ENCODE results near the gene GNAZ.
A peak's percentile ranks its signal among the peaks of the same experiment; 100 is the strongest.
"Not testable (repeated sequence)": the region's sequence is repeated elsewhere in the genome, so short reads cannot be mapped to it uniquely, and the experiment has no call there.

Gene GNAZ

DNA sequence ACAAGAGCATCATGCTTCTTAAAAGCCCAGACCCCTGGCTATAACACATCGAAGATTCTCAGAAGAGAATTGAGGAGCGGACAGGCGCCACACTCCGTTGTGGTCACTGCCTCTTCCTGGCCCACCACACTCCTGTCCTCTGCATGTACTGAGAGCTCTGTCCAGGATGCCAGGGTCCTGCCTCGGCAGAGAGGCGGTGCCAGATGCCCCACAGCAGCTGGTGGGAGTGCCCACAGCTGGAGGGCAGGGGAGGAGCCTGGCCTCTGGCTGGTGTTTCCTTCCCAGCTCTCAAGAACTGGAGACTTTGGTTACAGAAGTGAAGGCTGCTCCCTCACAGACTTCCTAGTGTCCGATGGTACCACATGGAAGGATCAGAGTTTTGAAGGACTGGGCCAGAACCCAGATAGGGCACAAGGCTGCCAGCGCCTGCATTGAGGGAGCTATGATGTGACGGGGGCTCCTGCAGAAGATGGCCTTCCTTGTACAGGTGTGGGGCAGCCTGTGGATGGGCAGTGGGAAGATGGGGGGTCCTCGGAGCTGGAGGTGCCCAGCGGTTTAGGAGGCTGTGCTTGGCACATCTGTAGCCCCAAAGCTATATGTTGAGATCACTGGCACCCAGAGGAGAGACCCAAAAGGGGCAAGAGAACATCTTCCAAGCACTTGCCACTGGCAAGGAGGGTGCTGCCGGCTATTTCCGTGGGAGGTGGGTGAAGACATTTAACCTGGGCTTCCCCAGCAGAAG lies 52.1 kb downstream of the GNAZ start:
- DNase-seq = no peak

DNA sequence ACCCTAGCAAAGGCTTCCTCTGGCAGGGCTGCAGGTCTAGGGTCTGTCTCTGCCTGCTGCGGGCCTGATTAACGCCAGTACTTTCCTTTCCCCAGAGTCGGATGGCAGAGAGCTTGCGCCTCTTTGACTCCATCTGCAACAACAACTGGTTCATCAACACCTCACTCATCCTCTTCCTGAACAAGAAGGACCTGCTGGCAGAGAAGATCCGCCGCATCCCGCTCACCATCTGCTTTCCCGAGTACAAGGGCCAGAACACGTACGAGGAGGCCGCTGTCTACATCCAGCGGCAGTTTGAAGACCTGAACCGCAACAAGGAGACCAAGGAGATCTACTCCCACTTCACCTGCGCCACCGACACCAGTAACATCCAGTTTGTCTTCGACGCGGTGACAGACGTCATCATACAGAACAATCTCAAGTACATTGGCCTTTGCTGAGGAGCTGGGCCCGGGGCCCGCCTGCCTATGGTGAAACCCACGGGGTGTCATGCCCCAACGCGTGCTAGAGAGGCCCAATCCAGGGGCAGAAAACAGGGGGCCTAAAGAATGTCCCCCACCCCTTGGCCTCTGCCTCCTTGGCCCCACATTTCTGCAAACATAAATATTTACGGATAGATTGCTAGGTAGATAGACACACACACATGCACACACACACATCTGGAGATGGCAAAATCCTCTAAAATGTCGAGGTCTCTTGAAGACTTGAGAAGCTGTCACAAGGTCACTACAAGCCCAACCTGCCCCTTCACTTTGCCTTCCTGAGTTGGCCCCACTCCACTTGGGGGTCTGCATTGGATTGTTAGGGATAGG lies 52.9 kb downstream of the GNAZ start:
- DNase-seq = no peak

DNA sequence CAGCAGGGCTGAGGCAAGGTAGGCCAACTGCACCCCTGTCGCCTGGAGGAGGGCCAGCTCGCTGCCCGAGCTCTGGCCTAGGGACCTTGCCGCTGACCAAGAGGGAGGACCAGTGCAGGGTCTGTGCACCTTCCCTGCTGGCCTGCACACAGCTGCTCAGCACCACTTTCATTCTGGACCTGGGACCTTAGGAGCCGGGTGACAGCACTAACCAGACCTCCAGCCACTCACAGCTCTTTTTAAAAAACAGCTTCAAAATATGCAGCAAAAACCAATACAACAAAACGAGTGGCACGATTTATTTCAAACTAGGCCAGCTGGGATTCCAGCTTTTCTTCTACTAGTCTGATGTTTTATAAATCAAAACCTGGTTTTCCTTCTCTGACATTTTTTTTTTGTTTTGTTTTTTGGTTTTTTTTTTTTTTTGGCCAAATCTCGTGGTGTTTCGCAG lies 53.5 kb downstream of the GNAZ start:
- DNase-seq = no peak

- no peak for DNase-seq
These were observed 54.5 kb downstream of the GNAZ start for GRCh38 chr22:23124611-23125511.

DNA sequence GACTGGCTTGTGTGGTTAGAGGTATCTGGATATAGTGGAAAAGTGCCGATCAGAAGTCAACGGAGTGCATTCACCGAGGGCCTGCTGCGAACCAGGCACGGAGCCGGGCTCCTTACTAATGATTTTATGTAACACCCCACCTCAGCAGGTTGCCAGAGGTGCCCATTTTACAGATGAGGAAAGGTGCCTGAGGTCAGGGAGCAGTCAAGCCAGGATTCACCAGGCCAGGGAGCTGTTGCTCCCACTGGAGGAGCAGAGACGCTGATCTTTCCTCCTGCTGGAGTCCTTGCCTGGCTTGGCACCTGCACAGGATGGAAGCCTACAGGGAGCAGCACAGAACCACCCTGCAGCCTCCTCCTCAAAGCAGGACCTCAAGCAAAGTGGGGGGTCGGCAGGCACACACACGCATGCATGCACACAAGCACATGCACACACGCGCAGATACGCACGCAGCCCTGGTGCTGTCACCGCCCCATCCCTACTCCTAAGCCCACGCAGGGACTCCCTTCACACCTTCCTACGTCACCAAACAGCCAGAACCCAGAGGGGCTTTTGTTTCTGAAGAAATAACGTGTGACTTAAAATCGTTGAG lies 55.3 kb downstream of the GNAZ start:
- no peak for DNase-seq

DNA sequence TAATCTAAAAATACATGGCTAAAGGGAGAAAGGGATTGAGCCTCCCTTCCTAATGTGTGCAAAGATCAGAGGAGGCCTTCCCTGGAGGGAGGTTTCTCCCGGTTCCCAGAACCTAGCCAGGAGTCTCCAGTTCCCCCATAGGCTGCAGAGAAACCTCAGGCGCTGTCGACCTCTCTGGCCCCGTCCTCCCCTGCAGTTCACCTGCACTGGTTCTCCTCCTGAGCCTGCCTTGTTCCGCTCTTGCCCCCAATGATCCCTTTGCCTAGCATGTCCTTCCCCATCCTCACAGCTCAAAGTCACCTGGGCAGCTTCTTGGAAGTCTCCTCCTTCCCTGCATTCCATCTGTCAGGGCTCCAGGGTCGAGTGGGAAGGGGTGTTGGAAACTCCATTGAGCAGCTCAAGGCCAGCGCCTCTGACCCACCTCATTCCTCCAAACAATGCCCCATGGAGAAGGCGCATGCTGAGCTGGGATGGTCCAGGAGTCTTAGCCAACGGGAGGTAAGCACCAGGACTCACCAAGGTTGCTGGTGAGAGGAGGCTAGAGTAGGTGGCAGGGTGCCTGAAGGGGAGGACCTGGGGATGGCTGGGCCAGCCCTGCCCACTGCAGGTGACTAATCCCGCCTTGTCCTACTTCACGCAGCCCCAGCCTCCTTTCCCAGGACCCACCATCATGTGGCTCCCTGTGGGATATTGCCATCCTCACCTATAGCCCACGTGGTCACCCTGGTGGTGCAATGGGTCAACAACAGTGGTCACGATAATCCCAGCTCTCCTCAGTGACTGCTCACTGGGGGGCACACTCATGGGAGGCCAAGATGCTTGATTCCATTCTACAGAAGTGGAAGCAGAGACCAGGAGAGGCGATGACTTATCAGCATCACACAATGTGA lies 56.1 kb downstream of the GNAZ start:
- DNase-seq = no peak

- no peak for DNase-seq
These were observed 56.9 kb downstream of the GNAZ start for GRCh38 chr22:23127055-23127756.

- DNase-seq = no peak
These were observed 57.5 kb downstream of the GNAZ start for GRCh38 chr22:23127788-23128187.

DNA sequence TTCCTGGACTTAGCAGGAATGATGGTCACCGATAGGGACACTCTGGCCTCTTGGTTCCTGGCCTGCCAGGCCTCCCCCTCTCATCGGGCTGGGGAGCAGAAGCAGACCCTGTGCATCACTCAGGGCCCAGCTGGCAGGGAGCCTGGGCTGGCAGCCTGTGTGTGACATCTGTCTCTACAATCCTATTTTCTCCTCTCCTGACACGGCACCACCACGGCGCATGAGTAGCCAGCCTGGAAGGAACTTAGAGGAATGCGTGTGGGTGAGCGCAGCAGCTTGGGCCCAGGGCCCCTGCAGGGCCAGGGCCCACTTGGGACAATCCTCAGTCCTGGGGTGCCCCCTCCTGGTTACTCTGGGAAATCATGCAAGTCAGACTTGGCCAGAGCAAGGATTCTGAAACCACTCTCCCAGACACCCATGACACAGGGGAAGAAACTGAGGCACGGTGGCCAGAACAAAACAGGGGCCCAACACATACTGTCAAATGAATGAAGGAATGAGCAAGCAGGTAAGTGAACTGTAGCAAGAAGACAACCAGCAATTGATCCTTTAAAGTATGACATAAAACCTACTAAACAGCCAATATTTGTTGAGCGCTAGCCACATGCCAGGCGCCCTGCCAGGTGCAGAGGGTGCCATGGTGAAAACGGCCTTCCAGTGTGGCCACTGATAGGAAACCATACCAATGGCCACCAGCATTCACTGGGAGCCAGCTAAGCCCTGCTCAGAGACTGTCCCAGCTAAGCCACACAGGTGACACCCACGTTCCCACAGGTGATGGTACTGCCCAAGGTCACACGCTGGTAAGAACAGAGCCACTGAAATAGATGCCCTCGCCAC lies 58.2 kb downstream of the GNAZ start:
- DNase-seq = peak; percentile 26

- DNase-seq = no peak
These were observed 58.8 kb downstream of the GNAZ start for GRCh38 chr22:23129149-23129548.

GRCh38 chr22:23130697-23131096 lies 60.4 kb downstream of the GNAZ start:
- no peak for DNase-seq

- DNase-seq = no peak
These were observed 61.6 kb downstream of the GNAZ start for GRCh38 chr22:23131931-23132330.

GRCh38 chr22:23132376-23133091 lies 62.2 kb downstream of the GNAZ start:
- no peak for DNase-seq

GRCh38 chr22:23133922-23134321 lies 63.6 kb downstream of the GNAZ start:
- no peak for DNase-seq

DNA sequence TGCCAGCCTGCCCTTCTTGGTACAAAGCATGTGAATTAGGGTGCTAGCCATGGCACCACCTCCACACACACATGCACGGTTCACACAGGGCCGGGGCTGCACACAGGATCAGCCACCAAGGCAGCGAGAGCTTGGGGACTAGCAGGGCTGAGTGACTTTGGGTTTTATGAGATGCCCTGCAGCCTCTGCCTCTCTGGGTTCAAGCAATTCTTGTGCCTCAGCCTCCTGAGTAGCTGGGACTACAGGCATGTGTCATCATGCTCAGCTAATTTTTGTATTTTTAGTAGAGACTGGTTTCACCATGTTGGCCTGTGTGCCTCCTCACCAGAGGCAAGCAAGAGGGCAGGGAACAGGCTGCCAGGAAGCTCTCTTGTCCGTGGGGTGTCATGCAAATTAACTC lies 66.7 kb downstream of the GNAZ start:
- DNase-seq = not testable (repeated sequence)

DNA sequence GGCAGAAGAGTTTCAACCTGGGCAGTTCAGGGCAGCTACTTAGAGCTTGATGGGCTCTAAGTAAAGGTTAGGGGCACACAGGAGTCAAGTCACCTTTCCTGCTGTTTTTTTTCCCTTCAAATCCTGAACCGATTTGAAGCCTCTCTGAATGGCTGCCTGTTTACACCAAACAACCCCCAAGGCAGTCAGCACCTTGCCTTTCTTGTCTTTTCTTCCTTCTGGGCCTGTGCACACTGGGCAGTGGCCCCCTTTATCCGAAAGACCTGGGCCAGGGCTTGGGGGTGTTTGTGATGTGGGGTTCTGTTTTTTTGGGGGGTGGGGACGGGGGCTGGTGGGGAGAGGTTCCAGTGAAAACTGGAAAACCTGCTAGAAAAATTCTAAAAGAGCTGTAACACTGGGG lies 67.1 kb downstream of the GNAZ start:
- DNase-seq = no peak

DNA sequence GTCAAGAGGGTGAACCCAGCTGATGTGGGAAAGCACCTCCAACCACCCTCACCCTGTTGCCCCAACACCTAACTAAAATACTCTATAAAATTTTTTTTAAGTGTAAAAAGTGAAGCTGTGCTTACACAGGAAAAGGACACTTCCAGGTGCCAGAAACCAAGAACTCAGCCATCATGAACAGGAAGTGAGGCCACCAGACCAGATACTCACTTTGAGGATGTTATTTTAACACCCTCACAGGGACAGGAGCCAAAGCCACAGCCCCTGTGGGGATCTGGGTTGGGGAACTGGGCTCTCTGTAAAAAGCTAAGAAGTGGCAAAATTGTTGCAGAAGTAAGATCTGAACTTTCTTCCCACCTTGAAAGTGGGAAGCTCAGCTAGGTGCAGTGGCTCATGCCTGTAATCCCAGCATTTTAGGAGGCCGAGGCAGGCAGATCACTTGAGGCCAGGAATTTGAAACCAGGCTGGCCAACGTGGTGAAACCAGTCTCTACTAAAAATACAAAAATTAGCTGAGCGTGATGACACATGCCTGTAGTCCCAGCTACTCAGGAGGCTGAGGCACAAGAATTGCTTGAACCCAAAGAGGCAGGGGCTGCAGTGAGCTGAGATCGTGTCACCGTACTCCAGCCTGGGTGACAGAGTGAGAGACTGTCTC lies 67.7 kb downstream of the GNAZ start:
- DNase-seq = peak; percentile 49

GRCh38 chr22:23138584-23139435 lies 68.5 kb downstream of the GNAZ start:
- no peak for DNase-seq
